NCI-H345 (cell line): Measurements from ENCODE around the gene CST6.

Source experiments
- DNase-seq: peaks from one replicate; lab custom pipeline; 2025; lab: John Stamatoyannopoulos, UW

Gene CST6

GRCh38 chr11:66011785-66012303, at the start of gene CST6:
CST6 (plus strand) TSS chr11:66012008; CDS start chr11:66012045, 37 bp downstream.
- peak; percentile 19 for DNase-seq

- DNase-seq = no peak
These were observed 49.7 kb upstream of the CST6 start for GRCh38 chr11:65962141-65962564.

- DNase-seq = no peak
These were observed 46.9 kb upstream of the CST6 start for GRCh38 chr11:65964906-65965305.

GRCh38 chr11:65965986-65966762, 45.6 kb upstream of the CST6 start:
- DNase-seq = no peak

- no peak for DNase-seq
These were observed 44.4 kb upstream of the CST6 start for GRCh38 chr11:65967329-65967934.

GRCh38 chr11:65968600-65969482, 43.0 kb upstream of the CST6 start:
- no peak for DNase-seq

- DNase-seq = no peak
These were observed 39.7 kb upstream of the CST6 start for GRCh38 chr11:65972116-65972515.

GRCh38 chr11:65973439-65974110, 38.2 kb upstream of the CST6 start:
- DNase-seq = no peak

GRCh38 chr11:65975771-65976170, 36.0 kb upstream of the CST6 start:
- DNase-seq = no peak

- DNase-seq = no peak
These were observed 35.3 kb upstream of the CST6 start for GRCh38 chr11:65976216-65977176.

- DNase-seq = no peak
These were observed 34.0 kb upstream of the CST6 start for GRCh38 chr11:65977621-65978390.

- DNase-seq = no peak
These were observed 33.2 kb upstream of the CST6 start for GRCh38 chr11:65978391-65979238.

- no peak for DNase-seq
These were observed 32.5 kb upstream of the CST6 start for GRCh38 chr11:65979261-65979759.

- DNase-seq = no peak
These were observed 30.6 kb upstream of the CST6 start for GRCh38 chr11:65981101-65981740.

- no peak for DNase-seq
These were observed 29.6 kb upstream of the CST6 start for GRCh38 chr11:65981972-65982823.

- no peak for DNase-seq
These were observed 28.8 kb upstream of the CST6 start for GRCh38 chr11:65982824-65983588.
